Measurements from ENCODE around the gene RHOXF1.
"Not testable (repeated sequence)": the region's sequence is repeated elsewhere in the genome, so short reads cannot be mapped to it uniquely, and the experiment has no call there.

DNA sequence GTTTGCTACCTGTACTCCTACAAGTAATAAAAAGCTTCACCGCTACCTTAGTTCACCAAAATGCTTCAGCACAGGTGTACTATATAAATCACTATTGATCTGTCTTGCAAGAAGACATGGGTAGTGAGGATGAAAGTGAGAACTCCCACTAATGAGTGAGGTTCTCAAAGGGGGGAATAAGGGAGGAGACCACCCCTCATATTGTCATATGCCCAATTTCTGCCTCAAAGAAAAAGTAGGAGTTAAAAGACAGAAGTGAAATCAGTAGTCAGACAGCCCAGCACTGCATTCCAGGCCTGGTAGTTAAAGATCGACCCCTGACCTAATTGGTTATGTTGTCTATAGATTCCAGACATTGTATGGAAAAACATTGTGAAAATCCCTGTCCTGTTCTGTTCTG lies 14.7 kb downstream of the RHOXF1 start:
- not testable (repeated sequence) for TF ChIP-seq RAD21 (IDR thresholded peaks at IDR 0.05; ENCODE audit: insufficient read depth, low read depth, low read length); SPI1 (IDR thresholded peaks at IDR 0.05; ENCODE audit: borderline replicate concordance, insufficient read depth, low read depth, low read length); GABPA (IDR thresholded peaks at IDR 0.05; ENCODE audit: low read depth); NRF1 (conservative IDR thresholded peaks at IDR 0.05; ENCODE audit: low read depth, low read length); ZNF384 (IDR thresholded peaks at IDR 0.05; ENCODE audit: borderline replicate concordance, low read depth, low read length); YY1 (IDR thresholded peaks at IDR 0.05; ENCODE audit: low read depth, low read length); MTA2 (IDR thresholded peaks at IDR 0.05; ENCODE audit: low read depth); ESRRA (IDR thresholded peaks at IDR 0.05; ENCODE audit: low read length); RELA (IDR thresholded peaks at IDR 0.05; ENCODE audit: borderline replicate concordance, partially characterized antibody); SIN3A (IDR thresholded peaks at IDR 0.05; ENCODE audit: low read depth, low read length)
- TF ChIP-seq, protein P1, sequence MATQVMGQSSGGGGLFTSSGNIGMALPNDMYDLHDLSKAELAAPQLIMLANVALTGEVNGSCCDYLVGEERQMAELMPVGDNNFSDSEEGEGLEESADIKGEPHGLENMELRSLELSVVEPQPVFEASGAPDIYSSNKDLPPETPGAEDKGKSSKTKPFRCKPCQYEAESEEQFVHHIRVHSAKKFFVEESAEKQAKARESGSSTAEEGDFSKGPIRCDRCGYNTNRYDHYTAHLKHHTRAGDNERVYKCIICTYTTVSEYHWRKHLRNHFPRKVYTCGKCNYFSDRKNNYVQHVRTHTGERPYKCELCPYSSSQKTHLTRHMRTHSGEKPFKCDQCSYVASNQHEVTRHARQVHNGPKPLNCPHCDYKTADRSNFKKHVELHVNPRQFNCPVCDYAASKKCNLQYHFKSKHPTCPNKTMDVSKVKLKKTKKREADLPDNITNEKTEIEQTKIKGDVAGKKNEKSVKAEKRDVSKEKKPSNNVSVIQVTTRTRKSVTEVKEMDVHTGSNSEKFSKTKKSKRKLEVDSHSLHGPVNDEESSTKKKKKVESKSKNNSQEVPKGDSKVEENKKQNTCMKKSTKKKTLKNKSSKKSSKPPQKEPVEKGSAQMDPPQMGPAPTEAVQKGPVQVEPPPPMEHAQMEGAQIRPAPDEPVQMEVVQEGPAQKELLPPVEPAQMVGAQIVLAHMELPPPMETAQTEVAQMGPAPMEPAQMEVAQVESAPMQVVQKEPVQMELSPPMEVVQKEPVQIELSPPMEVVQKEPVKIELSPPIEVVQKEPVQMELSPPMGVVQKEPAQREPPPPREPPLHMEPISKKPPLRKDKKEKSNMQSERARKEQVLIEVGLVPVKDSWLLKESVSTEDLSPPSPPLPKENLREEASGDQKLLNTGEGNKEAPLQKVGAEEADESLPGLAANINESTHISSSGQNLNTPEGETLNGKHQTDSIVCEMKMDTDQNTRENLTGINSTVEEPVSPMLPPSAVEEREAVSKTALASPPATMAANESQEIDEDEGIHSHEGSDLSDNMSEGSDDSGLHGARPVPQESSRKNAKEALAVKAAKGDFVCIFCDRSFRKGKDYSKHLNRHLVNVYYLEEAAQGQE (IDR thresholded peaks at IDR 0.05; ENCODE audit: low read depth, low read length), result not testable (repeated sequence)
- TF ChIP-seq, protein P2, sequence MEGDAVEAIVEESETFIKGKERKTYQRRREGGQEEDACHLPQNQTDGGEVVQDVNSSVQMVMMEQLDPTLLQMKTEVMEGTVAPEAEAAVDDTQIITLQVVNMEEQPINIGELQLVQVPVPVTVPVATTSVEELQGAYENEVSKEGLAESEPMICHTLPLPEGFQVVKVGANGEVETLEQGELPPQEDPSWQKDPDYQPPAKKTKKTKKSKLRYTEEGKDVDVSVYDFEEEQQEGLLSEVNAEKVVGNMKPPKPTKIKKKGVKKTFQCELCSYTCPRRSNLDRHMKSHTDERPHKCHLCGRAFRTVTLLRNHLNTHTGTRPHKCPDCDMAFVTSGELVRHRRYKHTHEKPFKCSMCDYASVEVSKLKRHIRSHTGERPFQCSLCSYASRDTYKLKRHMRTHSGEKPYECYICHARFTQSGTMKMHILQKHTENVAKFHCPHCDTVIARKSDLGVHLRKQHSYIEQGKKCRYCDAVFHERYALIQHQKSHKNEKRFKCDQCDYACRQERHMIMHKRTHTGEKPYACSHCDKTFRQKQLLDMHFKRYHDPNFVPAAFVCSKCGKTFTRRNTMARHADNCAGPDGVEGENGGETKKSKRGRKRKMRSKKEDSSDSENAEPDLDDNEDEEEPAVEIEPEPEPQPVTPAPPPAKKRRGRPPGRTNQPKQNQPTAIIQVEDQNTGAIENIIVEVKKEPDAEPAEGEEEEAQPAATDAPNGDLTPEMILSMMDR (IDR thresholded peaks at IDR 0.05 in 2 of 3, conservative IDR thresholded peaks at IDR 0.05 in 1 of 3; ENCODE audit: control insufficient read depth in 2 of 3, extremely low read depth in 1 of 3, insufficient read depth in 1 of 3, low read depth in 3 of 3, low read length in 3 of 3), result not testable (repeated sequence)
